ENCODE results near the gene SPESP1.

SPESP1 gene

DNA sequence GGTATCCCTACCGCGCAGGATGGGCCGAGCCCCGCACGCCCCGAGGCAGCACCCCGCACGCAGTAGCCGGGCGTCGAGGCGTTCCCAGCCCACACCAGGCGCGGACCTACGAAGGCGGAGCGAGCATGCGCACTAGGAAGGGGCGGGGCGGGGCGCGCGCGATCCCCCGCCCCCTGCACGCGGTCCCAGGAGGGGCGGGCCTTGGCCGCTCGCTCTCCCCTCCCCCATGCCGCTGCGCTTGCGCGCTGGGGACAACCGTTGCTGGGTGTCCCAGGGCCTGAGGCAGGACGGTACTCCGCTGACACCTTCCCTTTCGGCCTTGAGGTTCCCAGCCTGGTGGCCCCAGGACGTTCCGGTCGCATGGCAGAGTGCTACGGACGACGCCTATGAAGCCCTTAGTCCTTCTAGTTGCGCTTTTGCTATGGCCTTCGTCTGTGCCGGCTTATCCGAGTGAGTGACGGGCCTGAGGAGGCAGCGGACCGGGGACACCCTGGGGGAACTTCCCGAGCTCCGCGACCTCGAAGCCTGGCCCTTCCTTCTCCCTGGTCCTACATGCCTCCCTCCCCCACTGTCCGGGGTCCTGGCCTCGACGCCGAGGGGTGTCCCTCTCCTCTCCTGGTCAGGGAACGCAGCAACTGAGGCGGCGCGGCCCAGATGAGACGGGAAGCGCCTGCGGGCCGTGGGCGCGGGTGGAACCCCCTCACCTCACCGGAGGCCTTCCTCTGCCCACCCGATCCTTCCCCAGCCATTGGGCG is at the start of gene SPESP1:
Gene SPESP1, plus strand, starts transcription at position 258 of the 755 bp plus-strand sequence. Its CDS starts 129 bp downstream, at position 387.
- DNase-seq (ENCODE audit: low read depth, low spot score): no peak

DNA sequence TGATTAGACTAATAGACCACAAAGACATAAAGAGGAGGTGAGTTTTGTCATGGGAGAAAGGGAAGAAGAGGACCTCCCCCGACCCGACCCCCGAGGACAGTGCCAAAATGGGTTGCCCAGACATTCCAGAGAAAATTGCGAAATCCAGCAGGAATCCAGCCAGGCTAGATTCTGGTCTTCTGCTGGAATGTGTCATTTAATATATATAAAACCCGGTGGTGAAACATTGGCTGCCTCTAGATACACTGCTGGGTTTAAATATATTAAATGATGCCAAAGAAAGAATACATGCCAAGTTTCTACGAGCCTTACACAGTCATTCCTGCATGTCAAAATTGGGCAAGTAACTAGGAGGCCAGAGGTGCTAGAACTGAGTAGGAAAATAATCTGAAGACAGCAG is 45.3 kb upstream of the SPESP1 start:
- no peak for DNase-seq (ENCODE audit: low read depth, low spot score)

DNA sequence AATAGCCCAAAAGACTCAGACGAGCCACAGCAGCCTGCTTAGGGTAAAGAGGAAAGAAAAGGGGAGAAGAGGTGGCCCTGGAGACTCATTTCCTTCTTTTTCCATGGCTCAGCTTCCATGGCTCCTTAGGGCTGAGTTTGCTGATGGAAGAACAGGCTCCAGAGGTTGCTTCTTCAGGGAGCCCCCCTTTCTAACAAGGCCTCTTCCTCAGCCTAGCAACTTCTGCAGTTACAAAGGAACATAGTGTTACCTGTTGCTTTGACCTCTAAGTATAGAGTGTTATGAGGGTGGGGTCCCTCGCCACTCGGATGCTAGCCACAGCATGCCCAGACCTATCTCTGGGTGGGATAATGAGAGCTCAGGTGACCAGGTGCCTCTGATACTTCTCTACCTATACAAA is 43.2 kb upstream of the SPESP1 start:
- no peak for DNase-seq (ENCODE audit: low read depth, low spot score)

DNA sequence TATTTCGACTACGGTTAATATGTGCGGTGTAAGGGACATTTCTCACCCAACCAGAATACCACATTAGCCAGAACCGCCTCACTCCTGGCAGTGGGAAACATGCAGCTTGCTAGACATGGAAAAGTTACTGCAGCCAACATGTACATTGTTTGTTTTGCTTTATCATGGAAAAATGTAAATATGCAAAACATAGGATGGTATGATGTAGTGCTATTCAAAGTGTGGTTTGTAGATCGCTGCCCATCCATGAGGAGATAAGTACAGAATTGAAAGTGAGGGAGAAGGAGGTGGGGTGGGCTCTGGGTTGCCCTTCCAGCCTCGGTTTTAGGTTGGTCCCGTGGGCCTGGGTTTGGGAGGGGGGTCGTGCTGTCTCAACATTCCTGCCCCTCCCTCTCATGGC is 42.5 kb upstream of the SPESP1 start:
- no peak for DNase-seq (ENCODE audit: low read depth, low spot score)

DNA sequence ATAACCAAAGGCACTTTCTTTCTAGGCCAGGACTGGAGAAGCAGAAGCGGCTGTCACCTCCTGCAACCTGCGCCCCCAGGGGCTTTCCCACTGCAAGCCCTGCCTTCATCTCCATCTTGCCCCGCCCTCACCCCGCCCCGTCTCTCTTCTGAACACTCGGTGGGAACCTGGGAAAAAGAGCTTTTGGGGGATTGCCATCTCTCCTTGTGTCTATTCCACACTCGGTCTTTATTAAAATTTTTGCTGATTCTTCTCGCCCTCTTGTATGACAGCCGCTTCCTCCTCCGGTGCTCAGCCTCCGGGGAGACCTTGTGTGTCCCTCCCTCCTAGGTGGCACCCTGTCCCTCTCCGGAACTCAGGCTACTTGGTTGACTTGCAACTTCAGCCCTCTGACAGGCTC is 41.9 kb upstream of the SPESP1 start:
- no peak for DNase-seq (ENCODE audit: low read depth, low spot score)

DNA sequence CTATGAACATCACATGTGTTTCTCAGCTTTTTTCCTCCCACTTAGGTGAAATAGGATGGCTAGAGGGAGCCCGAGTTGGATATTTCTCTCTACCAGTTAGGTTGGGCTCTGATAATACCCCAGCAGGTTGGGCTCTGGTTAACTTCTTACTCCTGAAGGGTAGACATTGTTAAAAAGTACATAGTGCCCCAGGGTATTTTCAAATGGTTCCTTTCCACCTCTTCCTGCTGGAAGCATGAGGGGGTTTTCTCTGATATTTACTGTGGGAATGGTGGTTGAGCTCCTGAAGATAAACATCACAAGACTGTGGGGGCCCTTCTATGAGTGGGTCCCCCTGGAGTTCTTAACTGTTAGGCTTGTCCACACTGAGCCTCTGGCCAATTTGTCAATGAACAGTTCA is 36.1 kb upstream of the SPESP1 start:
- DNase-seq (ENCODE audit: low read depth, low spot score): no peak

DNA sequence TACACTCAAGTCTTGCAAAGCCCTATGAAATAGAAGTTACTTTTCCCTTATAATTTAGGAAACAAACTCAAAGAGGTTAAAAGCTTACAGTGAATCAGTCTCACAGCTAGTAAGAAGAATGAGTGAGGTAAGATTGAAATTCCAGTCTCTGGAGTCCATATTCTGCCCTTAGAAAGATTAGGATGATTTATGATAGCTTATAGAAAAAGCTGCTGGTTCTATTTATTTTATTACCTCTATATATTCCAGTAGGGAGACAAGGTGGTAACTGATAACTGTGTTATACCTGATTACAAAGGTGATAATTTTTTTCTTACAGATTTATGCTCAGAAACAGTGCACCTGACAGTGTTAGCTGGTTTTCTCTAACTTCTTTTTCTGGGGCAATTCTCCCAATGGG is 34.1 kb upstream of the SPESP1 start:
- DNase-seq (ENCODE audit: low read depth, low spot score): no peak

DNA sequence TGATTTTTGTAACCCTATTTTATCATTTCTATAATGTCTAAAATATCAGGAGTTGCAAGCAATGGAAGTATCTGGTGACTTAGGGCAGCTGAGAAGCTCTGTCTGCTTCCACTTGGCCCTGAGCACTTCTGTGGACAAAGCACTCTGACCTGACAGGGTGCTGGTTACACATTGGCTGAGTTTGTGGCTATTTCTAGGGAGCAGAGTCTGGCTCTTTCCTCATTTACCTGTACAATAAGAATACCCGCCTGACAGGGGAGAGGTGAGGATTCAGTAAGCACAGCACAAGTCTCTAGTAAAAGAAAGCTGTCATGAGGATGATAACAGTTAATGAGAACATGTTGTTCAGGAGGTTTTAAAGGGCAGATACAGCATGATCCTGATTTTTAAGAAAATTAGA is 33.3 kb upstream of the SPESP1 start:
- DNase-seq (ENCODE audit: low read depth, low spot score): no peak

DNA sequence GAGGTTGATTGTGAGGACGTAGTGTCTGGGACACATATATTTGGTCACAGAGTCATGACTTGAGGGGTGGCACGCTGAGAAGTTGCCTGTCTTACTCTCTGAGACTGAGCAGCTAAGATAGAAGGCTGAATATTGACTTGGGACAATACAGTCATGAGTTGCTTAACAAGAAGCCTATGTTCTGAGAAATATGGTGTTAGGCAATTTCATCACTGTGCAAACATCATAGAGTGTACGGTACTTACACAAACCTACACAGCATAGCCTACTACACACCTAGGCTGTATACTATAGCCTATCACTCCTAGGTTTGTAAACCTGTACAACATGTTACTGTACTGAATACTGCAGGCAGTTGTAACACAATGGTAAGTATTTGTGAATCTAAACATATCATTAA is 30.3 kb upstream of the SPESP1 start:
- no peak for DNase-seq (ENCODE audit: low read depth, low spot score)

DNA sequence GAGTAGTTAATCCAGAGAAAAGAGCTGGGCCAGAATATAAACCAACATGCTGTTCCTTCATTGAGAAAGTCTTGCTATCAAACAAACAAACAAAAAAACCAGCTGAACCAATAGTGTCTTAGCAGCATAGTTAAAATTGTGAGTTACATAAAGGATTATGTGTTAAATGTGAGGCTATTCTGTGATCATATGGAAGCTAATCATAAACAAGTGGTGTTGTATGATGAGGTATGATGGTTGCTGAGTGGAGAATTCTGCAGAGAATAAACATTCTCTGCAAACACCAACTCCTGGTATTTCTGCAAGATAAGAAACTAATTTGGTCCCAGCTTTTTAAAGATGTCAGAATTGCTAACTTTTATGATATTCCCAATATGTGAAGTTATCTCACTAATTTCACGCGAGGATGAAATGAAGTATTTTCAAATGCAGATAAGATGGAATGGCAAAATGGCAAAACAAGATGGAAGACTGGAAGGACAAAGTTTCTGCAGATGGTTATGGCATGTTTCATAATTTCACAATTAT is 22.9 kb upstream of the SPESP1 start:
- no peak for DNase-seq (ENCODE audit: low read depth, low spot score)

DNA sequence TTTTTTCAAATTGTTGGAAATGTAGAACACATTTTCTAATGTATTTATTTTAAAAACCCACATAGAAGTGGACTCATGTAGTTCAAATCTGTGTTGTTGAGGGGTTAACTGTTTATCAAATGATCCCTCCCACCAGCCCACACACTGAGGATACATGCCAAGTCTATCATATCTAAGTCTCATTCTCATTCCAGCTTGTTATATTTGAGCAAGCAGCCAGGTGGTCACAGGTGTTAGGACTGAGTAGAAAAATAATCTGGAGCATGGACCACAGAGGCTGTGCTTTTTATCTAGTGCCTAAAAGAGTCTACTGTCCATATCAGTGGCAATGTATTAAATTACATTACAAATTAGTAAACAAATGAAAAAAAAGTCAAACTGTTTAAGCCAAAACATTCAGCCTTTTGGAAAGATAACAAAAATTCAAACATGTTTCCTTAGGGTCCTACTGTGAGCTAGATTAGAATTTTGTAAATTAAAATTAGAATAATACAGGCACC is 20.7 kb upstream of the SPESP1 start:
- DNase-seq (ENCODE audit: low read depth, low spot score): no peak

DNA sequence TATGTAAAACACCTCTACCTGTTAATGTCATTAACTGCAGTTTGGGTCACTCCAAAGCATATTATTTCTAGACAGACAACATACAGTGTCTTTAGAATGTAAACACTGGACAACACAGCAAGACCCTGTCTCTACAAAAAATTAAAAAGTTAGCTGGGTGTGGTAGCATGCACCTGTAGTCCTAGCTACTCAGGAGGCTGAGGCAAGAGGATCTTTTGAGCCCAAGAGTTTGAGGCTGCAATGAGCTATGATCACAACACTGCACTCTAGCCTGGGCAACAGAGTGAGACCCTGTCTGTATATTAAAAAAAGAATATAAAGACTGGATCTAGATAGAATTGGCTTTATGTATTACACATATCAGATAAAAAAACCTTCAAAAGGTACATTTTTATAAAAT is 20.0 kb upstream of the SPESP1 start:
- DNase-seq (ENCODE audit: low read depth, low spot score): no peak

DNA sequence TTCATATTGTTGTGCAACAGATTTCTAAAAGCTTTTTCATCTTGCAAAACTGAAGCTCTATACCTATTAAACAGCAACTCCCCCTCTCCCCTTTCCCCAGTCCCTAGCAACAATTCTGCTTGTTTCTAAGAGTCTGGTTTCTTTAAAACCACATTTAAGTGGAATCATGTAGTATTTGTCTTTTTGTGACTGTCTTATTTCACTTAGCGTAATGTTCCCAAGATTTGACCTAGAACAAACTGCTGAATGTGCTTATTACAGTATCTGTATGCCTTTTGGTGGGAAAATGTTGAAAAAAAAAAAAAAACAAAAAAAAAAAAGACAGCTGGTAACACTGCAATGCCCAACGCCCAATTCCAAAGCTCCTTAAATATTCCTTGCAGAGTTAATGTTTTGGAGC is 19.5 kb upstream of the SPESP1 start:
- no peak for DNase-seq (ENCODE audit: low read depth, low spot score)

DNA sequence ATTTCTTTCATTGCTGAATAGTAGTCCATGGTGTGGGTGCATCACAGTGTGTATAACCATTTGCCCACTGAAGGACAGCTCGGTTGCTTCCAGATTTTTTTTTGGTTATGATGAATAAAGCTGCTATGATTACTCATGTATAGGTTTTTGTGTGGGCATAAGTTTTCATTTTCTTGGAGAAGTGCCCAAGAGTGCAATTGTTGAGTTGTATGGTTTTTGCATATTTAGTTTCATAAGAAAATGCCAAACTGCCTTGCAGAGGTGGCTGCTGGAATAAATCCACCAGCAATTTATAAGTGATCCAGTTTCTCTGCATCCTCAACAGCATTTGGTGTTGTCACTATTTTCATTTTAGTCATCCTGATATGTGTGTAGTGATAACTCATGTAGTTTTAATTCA is 8.4 kb upstream of the SPESP1 start:
- DNase-seq (ENCODE audit: low read depth, low spot score): no peak

DNA sequence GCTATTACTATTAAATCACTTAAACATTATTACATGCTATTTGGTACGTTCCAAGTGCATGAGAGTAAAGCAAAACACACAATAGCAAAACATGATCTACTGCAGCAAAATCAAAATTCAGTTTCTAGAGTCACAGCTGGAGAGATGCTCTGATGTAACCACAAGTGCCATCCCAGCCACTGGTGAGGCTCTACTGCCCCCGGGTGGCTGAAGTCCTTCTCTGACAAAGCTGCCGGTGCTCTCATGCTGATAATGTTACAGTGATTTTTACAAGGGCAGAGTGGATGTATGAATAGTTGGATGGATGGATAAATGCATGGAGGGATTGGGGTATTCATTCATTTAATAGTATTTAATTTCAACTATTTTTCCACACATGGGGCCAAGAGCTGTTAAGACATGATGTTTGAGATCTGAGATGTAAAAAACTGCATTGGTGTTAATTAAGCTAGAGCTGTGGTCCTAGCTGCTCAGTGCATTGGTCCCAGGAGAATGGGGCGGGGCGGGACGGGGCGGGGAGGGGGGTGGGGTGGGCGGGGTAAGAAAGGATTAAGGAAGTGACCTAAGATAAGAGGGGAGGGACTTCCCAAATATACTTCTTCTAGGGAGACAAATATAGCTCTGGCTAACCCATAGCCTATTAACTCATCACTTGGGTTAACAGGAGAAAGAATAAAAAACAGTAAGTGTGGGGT is 5.3 kb upstream of the SPESP1 start:
- peak; percentile 31 for DNase-seq (ENCODE audit: low read depth, low spot score)

DNA sequence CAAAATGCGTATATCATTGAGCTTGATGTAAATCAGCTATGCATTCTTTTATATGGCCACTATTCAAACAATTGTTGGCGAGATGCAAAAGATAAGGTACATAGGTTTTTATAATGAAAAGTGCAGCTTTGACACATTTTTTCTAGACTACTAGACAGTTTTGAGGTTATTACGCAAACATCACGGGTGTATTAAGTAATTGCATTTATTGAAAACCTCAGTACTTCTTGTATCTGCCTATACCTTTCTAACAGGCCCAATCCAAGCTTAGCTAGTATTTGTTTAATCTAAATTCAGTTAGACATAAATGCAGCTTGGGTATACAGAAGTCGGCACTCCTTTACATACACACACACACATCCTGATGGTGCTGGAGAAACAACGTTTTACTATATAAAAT is 2.7 kb downstream of the SPESP1 start:
- no peak for DNase-seq (ENCODE audit: low read depth, low spot score)

DNA sequence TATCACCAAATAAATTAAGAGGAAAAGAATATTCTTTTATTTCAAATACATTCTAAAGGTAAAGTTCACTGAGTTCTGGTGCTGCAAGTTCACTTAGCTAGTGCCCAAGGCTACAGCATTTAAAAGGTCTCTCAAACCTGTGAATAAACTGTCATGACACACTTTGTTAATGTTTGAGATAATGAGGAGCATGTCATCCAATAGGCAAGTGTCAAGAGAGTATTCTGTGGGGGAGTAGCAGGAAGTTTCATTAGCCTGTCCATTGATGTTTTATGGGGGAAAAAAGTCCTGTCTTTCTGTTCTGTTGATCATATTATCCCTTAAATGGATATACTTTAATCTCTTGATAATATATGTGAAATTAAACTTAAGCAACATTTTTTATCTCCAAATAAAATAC is 4.0 kb downstream of the SPESP1 start:
- no peak for DNase-seq (ENCODE audit: low read depth, low spot score)

DNA sequence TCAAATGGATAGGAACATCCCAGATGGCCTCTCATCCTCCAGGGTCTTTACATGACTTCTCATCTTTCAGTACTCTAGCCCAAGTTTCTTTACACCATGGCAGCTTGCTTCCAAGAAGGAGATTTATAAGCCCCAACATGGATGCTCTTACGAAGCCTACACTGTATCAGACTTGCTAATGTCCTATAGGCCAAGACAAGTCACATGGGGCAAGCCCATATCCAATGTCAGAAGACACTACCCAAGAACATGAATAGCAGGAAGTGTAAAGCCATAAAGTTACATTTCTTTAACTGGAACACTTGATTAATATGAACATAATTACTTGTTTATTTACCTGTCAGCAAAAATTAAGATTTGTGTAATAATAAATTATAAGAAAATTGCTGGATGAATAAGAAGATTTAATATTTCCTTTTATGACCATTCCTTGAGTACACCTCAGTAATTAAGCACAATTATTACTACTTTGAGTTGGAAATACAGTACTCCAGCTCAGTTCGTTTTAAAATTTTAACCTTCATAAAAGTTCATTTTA is 5.1 kb downstream of the SPESP1 start:
- no peak for DNase-seq (ENCODE audit: low read depth, low spot score)

DNA sequence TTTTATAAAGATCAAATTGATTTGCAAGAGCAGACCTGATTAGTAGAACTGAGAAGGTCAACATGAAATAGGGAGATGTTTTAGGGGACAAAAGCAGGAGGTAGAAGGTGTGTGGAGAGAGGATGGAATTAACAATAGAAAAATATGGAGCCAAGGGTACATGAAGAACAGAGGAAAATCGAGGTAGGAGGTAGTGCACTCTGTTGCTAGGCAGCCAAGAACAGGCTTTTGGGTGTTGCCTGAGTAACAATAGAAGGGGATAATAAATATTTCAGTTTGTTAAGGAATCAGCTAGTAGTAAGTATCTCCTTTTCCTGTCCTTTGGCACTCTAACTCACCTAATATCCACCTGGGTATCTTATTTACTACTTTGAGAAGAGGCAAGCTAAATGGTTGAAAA is 9.2 kb downstream of the SPESP1 start:
- no peak for DNase-seq (ENCODE audit: low read depth, low spot score)

DNA sequence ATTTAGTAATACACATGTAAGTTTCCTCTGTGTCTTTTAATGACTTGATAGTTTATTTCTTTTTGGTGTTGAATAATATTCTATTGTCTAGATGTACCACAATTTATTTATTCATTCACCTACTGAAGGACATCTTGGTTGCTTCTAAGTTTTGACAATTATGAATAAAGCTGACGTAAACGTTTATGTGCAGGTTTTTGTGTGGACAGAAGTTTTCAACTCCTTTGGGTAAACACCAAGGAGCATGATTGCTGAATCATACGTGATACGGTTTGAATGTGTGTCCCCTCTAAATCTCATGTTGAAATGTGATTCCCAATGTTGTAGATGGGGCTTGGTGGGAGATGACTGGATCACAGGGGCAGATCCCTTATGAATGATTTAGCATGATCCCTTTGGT is 21.5 kb downstream of the SPESP1 start:
- no peak for DNase-seq (ENCODE audit: low read depth, low spot score)

DNA sequence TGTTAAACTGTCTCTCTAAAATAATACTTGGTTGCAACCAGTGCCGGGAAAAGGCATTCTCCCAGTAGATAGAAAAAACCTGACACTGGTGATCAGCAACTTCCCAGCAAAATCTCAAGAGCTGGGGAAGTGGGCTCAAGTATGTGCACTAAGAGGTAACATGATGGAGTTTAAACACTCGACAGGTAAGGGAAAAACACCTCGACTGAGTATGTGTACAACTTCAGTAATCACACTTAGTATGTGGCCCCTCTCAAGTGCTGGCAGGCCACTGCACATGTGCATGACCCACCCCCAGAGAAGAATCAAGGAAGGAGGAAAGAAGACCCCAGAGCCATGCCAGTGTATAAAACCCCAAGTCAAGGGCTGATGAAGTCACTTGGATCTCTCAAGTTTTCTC is 27.4 kb downstream of the SPESP1 start:
- no peak for DNase-seq (ENCODE audit: low read depth, low spot score)

DNA sequence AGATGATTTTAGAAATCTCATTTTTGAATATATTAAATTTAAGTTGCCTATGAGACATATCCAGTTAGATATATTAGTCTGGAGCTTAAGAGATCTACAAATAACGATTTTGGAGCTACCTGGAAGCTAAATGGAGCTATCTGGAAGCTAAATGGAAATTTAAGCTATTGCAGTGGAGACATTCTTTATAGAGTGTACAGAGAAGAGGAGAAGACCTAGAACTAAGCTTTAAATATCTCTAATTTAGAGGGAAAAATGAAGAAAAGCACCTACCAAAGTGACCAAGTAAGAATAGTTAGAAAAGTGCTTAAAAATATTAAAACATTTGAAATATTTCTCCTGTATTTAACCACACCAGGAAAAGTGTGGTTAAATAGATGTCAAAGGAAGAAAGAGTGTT is 28.3 kb downstream of the SPESP1 start:
- no peak for DNase-seq (ENCODE audit: low read depth, low spot score)

DNA sequence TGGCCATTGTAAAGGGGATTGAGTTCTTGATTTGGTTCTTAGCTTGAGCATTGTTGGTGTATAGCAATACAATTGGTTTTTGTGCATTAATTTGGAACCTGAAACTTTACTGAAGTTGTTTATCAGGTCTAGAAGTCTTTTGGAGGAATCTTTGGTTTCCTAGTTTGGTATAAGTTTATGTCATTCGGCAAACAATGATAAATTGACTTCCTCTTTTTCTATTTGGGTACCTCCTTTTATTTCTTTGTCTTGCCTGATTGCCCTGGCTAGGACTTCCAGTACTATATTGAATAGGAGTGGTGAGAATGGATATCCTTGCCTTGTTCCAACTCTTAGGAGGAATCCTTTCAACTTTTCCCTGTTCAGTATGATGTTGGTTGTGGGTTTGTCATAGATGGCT is 32.1 kb downstream of the SPESP1 start:
- no peak for DNase-seq (ENCODE audit: low read depth, low spot score)

Measured in activated naive CD8-positive, alpha-beta T cell treated with anti-CD3 and anti-CD28 coated beads, Interleukin-2, amount 50 U/mL, for 16 hours (primary cell).